ENCODE measurements around the gene PNKD.

The PNKD gene

DNA sequence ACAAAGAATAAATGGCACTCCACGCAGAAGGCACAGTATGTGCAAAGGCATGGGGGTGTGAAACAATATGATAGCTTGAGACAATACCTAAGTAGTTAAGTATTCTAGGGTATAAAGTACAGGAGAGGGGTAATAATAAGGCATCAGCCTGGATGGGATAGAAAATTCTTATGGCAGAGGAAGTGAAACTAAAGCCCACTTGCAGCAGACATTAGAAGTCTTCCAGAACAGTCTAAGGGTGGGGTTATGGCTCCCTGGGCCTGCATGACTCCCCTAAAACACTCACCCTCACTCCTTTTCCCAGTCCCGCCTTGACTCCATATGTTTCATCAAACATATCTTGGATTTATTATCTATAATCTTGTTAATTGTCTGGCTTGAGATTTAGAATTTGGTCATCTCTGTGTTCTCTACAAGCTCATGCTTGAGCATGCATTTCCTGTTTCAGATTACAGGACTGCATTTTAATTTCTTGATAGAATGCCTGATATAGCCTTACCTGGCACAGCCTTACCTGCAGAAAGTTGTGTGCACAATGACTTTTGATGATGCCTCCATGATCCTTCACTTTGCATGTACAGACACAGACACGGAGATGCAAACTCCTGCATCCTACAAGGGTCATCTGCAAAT, 50.5 kb downstream of the PNKD start:
- no peak for DNase-seq

DNA sequence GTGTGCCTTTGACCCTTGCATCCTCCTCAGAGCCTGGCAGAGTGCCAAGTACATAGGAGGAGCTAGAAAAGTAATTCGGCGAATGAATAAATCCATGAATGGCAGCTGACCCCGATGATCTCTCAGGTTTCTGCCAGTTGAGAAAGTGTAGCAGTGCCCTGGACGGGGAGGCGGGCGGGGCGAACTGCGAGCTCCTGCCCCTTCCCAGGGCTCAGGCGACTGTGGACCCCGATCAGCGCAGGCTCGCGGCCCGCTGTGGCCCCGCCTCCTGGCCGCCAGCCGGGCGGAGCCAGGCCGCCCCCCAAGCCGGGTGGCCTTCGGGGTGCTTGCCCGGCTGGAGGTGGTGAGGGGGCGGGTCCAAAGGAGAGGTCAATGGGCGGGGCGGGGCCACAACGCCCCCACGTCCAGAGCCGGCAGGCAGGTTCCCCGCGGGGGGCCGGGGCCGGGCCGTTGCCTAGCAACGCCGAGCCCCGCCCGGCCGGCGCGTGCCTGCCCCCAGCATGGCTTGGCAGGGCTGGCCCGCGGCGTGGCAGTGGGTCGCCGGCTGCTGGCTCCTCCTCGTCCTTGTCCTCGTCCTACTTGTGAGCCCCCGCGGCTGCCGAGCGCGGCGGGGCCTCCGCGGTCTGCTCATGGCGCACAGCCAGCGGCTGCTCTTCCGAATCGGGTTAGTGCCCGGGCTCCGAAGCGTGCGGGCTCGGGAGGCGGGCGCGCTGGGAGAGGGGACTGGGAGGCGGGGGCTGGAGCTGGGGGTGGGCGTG, 52.6 kb downstream of the PNKD start:
- peak; percentile 81 for DNase-seq

DNA sequence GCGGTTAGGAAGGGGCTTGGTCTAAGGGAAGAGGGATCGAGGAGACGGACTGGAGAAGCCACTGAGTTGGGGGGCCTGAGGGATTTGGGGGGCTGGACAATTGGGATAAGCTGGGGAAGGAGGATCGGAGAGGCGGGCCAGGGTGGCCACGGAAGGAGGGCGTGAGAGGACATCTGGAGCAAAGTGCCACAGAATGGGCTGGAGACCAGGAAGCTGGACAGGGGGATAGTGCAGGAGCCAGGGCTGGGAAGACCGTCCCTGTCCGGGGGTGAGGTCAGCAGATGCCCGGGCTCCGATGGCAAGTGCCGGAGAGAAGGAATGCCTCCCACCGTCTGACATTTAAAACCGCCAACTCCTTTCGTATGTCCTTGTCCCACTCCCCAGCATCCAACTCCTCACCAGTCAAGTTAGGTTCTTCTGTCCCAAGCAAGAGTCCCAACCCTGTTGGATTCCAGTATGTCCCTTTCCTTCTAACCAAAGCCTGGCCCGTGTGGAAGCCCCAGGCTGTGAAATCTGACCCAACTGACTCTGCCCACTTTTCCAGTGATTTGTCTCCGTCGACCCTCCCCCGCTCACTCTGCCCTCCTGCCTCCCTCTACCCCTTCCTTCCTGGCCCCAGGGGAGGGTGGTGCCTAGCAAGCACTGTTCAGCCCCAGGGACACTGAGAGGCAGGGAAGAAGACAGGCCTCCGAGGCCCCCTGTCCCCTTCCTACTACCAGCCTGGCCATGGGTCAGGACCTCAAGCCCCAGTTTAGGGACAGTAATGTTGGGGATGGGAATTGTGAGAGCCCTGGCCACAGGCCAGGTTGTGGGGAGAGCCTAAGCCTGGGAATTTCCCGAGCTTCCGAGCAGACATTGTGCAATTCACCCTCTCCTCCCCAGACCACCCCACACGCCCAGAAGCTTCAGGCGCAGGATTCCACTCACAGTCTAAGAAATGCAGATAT, 53.5 kb downstream of the PNKD start:
- DNase-seq: no peak

DNA sequence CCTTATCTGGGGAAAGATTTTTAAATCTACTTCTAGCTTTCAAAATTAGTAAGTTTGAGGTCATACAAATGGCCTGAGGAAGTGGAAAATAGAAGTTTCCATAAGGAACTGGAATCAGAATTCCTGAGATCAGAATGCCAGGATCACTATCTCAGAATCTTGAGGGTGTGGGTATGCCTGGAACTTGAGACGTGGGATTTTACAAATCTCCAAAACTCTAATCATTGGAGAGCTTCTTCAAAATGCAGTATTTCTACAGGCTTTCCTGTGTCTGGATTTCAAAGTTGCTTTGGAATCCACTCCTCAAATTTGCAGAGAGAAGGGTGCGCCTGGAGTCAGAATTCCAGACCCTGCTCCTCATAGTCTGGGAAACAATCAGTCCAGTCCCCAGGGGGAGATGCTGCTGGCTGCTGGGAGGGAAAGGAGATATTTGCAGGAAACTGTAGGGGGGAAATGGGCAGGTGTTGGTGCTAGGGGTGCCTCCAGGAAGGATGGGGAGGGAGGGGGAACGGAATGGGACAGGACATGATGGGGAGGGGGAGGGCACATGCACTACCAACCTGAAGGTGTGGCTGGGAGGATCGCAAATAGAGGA, 55.3 kb downstream of the PNKD start:
- no peak for DNase-seq

DNA sequence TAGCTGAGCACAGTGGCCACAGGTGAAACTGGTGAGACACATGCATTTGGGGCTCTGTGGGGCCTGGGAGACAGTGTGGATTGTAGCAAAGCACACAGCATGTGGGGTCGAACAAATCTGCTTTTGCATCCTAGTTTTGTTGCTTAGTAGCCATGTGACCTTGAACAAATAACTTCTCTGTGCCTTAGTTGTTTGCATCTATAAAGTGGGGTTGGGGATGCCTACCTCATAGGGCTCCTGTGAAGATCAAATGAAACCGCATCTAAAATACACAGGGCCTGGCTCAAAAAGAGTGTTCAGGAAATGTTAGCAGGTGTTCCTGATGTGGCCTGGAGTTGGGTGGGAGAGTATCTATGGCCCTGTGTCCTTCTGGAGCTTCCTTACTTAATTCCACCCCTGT, 56.0 kb downstream of the PNKD start:
- DNase-seq: no peak

DNA sequence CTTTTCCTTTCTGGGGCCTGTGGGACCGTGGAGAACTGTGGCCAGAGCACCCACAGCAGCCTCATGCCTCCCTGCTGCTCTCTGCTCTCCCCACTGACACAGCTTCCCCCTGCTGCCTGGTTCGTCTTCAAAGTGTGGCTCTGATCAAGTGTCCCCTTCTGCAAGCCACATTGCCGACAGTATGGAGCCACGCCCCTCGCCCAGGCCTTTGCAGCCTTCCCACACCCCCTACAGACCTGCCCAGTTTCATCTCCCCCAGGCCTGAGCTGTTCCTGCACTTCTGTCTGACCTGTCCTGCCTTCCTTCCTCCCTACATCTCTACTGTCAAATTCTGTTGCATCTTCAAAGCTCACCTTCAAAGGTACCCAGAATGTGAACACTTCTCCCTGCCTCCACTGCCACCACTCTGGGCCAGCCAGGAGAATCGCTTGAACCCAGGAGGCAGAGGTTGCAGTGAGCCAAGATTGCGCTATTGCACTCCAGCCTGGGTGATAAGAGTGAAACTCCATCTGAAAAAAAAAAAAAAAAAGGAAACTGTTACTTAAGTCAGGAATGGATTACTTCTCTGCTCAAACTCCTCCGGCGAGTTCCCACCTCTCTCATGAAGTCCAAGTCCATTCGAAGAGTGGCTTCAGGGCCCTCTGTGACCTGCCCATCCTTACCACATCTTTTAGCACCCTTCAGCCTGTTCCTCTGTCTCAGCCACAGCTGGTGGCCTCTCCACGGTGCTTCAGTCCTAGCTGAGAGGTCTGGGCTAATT, 57.3 kb downstream of the PNKD start:
- DNase-seq: no peak

DNA sequence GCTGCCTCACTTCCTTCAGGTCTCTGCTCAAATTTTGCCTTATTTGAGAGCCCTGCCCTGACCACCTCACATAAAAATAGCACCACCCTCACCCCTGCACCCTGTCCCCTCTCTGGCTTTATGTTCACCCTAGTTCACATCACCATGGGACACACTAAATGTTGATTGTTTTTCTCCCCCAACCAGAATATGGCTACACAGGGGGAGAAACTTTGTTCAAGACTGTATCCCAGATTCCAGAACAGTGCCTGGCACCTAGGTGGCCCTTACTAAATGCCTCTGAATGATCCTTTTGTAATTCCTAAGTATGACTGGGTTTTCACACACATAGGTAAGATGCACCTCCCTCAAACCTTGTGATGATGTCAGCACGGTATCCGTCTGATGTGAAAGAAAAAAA, 58.0 kb downstream of the PNKD start:
- DNase-seq: no peak

DNA sequence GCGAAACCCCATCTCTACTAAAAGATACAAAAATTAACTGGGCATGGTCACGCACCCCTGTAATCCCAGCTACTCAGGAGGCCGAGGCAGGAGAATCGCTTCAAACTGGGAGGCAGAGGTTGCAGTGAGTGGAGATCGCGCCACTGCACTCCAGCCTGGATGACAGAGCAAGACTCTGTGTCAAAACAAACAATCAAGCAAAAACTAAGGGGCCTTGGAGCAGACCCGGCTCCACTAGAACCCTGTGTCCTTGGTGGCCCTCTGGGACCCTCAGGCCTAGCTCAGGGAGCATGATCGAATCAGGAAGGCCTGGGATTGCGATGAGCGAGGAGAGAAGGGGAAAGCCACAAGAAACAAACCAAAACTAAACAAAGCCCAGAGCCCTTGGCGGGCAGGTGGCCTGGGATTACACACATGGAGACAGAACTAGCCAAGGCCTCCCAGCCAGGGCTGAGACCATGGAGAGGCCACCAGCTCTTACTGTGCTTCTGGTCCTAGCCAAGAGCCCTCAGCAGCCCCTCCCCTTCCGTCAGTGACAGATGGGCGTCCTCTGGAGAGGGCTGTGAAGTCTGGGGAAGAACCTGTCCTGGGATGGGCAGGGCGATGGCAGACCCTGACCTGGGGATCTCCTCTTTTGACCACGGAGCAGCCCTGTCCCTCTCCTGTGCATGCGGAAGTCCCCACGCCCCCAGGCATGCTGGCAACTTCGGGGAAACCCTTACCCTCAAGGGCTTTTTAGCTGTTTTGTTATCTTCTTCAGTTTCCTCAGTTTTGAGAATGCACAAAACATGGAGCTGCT, 58.9 kb downstream of the PNKD start:
- no peak for DNase-seq

DNA sequence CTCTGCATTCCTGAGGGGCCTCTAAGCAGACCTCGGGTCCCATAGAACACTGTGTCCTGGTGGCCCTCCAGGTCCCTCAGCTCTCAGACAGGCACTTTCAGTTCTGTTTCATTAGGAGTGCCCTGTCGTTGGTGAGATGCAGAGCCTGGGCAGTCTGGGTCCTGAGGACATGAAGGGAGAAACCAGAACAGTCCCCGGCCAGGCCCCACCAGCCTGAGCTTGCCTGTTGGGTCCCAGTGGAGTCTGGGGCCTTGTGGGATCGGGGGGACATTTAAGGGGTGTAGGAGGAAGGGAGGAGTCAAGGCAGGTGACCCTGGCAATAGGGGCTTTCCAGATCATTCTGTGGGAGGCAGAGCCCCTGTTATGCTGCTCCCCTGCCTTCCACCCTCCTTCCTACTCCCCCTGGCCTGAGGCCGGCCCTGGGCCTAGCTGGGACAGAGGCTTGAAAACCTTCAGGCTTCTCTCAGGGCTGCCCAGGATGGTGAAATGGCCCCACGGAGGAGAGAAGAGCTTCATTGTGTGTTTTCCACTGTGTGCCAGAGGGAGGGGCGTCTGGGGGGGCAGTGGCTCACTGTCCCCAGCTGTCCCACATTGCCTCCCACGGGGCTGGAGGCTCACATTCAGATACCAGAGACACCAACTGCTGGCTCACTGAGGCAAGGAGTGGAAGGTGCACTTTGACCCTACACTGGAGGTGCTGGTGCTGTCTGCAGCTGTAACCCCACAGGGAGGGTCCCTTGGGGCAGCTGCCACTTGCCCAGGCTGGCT, 59.7 kb downstream of the PNKD start:
- DNase-seq: no peak

DNA sequence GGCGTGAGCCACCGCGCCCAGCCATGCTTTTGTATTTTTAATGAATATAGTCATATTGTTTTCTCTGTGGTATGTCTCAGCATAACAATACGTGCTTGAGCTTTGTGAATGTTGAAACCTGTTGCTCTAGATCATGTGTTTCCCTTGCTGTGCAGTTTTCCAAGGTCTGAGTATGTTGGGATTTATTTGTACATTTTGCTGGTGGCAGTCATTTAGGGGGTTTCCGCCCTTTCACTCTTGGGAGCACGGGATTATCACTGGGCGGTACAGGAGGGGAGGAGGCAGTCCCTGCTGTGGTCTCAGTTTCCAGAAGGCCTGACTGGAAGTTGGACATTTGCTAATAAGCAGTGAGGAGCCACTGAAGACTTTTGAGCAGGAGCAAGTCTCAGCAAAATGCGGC, 61.4 kb downstream of the PNKD start:
- no peak for DNase-seq

DNA sequence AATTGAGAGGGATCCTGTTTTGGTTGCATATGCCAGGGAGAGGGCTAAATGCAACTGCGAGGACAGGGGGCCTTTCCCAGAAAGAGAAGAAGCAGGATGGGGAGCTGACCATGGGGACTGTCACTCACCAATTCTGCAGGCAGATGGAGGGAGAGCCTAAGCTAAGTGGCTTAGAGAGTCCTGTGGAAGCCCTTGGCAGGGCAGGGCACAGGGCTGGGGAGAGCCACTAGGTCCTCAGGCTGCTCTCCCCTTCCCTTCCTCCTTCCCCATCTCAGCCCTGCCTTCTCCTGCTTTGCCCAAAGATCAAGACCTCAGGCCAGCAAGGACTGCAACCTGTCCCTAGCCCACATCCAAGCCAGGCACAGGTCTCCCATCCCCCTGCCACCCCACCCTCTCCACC, 62.0 kb downstream of the PNKD start:
- no peak for DNase-seq

DNA sequence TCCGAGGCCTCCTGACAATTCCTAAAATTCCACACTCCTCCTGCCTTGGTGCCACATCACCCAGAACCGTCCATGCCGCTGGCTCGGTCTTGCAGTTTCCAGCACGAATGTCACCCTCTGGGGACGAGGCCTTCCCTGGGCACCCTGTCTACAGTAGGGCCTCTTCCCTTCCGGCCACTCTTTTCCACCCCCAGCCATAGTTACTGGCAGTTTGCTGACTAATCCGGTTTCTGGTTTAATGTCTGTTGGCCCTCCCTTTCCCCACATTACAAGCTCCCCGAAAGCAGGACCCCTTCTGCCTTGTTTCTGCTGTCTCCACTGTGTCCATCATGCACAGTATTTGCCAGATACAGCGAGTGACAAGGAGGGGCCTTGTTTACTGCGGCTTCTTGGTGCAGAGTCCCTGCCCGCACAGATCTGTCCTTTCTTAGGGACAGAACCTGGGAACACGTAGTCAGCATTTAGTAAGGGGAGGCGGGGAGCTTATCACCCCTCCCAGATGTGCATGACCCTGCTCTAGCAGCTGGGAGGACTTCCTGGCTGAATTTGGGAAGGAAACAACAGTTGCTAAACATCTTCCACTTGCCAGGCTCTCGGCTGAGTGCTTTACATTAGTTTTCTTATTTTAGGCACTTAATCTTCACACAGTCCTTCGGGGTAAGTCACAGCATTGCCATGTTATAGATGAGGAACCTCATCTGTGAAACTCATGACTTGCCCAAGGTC, 62.8 kb downstream of the PNKD start:
- DNase-seq: no peak

DNA sequence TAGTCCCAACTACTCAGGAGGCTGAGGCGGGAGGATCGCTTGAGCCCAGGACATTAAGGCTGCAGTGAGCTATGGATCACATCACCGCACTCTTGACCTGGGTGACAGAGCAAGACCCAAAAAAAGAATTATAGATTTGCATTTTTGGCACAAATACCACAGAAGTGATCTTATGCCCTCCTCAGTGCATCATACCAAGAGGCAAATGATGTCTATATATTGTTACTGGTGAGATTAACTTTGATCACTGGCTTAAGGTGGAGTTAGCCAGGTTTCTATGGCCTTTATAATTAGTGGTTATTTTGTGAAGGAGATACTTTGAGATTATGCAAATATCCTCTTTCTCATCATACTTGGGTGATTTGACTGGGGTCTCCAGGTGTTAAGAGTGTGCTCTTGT, 64.2 kb downstream of the PNKD start:
- DNase-seq: no peak

DNA sequence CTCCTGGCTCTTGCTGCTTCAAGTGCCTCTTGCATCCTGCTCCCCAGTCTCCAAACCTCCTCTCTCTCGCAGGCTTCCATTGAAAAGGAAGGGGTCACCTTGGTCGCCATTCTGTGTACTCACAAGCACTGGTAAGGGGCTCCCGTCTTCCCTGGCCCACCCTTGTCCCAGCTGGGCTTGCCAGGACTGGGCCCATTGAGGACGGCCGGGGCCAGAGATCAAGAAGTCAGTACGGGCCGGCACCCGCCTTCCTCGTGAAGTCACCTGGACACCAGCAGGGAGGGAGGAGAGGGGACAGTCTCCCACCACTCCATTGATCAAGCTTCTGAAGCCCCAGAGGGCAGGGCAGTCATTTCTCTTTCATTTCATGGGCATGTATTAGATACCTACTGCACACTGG, 70.3 kb downstream of the PNKD start:
- DNase-seq: no peak

DNA sequence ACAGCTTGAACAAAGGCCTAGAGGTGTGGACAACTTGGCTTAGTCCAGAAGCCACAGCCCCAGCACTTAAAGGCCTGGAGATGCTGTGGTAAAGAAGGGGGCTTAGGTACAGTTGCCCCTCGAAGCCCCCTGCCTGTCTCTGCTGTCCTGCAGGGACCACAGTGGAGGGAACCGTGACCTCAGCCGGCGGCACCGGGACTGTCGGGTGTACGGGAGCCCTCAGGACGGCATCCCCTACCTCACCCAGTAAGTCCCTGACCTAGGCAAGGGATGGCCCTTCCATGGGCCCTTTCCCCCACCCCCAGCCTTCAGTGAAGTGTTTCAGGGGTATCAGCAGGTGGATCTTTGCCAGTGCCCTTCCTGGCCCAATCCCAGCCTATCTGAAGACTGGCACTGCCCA, 71.1 kb downstream of the PNKD start:
- no peak for DNase-seq

DNA sequence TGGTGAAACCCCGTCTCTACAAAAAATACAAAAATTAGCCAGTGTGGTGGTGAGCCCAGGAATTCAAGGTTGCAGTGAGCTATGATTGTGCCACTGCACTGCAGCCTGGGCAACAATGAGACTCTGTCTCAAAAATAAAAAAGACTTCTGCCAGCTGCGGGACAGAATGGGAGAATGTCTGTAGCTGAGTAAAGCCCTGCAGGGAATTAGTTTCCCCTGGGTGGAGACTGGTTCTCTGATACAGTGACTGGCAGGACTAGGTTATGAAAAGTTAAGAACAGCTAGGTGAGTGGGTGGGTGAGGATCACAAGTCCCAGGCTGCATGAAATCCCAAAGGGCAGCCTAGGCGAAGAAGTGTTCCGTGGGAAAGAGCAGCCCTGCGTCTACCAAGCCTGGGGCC, 72.5 kb downstream of the PNKD start:
- DNase-seq: no peak

DNA sequence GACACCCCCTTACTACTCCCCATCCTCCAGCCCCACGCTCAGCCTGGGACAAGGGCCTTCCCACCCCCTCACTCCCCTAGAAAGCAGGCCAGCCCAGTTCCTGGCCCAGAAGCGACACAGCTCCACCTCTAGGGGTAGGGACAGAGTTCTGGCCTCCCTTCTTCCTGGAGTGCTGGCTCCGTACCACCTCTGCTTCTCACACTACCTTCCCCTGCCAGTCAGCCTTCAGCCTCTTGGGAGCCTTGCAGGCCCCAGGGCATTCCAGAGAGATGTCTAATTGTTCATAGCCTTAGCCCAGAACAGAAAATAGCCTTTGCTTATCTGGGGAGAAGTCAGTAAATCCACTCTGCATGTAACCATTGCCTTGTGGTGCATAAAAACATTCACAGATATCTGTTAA, 73.3 kb downstream of the PNKD start:
- DNase-seq: no peak

DNA sequence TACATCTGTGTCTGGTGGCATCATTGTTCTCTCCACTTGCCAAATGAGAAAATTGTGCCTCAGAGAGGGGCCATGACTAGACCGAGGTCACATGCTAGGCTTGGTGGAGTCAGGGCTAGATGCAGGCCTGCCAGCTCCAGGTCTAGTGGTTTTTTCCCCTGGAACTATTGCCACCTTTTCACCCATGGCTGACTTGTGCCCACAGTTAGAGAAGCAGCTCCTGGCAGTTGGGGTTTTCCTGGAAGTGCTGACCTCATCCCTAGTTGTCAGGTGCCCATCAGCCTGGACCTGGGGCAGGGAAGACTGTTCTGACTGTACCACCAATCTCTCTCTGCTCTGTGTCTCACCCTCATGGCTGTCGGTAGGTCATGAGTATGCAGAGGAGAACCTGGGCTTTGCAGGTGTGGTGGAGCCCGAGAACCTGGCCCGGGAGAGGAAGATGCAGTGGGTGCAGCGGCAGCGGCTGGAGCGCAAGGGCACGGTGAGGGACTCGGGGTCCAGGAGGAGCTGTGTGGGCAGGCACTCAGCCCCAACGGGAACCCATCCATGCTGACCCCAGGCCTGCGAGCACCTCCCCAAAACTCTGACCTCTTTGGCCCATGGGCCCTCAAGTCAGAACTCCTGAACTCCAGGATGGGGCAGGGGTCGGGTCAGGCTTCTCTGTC, 73.9 kb downstream of the PNKD start:
- no peak for DNase-seq

DNA sequence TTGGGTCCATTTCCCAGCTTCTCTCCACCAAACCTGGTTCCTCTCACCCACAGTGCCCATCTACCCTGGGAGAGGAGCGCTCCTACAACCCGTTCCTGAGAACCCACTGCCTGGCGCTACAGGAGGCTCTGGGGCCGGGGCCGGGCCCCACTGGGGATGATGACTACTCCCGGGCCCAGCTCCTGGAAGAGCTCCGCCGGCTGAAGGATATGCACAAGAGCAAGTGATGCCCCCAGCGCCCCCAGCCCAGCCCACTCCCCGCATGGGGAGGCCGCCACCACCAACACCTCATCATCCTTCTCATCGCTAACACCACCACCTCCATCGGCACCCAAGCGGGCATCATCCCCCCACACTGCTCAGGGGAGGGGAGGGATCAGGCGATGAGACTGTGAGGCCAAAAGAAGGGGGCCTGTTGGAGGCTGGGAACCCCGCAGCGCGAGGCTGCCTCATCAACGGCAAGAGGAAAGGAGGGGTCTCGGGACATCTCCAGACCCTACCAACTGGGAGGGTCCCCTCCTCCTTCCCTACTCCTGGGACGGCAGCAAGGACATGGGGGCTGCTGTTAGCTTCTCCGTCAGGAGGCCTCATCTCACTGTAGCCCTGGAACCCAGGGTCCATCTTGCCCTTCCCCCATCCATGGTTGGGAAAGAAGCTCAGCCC, 74.6 kb downstream of the PNKD start:
- no peak for DNase-seq

Data from NCI-H1105 (cell line).